Ishikawa (cell line): Measurements from ENCODE around the gene MTHFD1L.

Experiments
- CEBPB ChIP-seq: IDR thresholded peaks from 2 replicates; pipeline ENCODE4 v1.6.1; 2012
- CREB1 ChIP-seq: IDR thresholded peaks from 2 replicates; pipeline ENCODE4 v1.6.1; 2012; ENCODE audit warnings: low read depth
- EGR1 ChIP-seq: IDR thresholded peaks from 2 replicates; pipeline ENCODE4 v1.6.1; 2012
- EP300 ChIP-seq: IDR thresholded peaks from 2 replicates; pipeline ENCODE4 v1.6.1; 2012; ENCODE audit warnings: borderline replicate concordance
- FOXM1 ChIP-seq: IDR thresholded peaks from 2 replicates; pipeline ENCODE4 v1.6.1; 2012; ENCODE audit warnings: low read depth, borderline replicate concordance
- MAX ChIP-seq: IDR thresholded peaks from 2 replicates; pipeline ENCODE4 v1.6.1; 2012
- NFIC ChIP-seq: IDR thresholded peaks from 2 replicates; pipeline ENCODE4 v1.6.1; 2012
- RAD21 ChIP-seq: IDR thresholded peaks from 2 replicates; pipeline ENCODE4 v1.6.1; 2012; ENCODE audit warnings: low read depth
- REST ChIP-seq: IDR thresholded peaks from 2 replicates; pipeline ENCODE4 v1.6.1; 2012; ENCODE audit warnings: low read depth, mild to moderate bottlenecking
- TAF1 ChIP-seq: IDR thresholded peaks from 2 replicates; pipeline ENCODE4 v1.6.1; 2012; ENCODE audit warnings: low read depth, mild to moderate bottlenecking
- TCF12 ChIP-seq: IDR thresholded peaks from 2 replicates; pipeline ENCODE4 v1.6.1; 2012; ENCODE audit warnings: low read depth
- TEAD4 ChIP-seq: IDR thresholded peaks from 2 replicates; pipeline ENCODE4 v1.6.1; 2012
- USF1 ChIP-seq: IDR thresholded peaks from 2 replicates; pipeline ENCODE4 v1.6.1; 2012
- YY1 ChIP-seq: IDR thresholded peaks from 2 replicates; pipeline ENCODE4 v1.6.1; 2012; ENCODE audit warnings: low read depth
- ZBTB7A ChIP-seq: IDR thresholded peaks from 2 replicates; pipeline ENCODE4 v1.6.1; 2012; ENCODE audit warnings: low read depth

MTHFD1L gene

GRCh38 chr6:150928882-150929281 lies 63.4 kb downstream of the MTHFD1L start:
- no peak for TF ChIP-seq CEBPB
- no peak for TF ChIP-seq YY1
- TF ChIP-seq REST: no peak
- no peak for TF ChIP-seq EGR1
- TF ChIP-seq CREB1: no peak
- TF ChIP-seq MAX: no peak

GRCh38 chr6:150929416-150929815 lies 63.9 kb downstream of the MTHFD1L start:
- no peak for TF ChIP-seq MAX
- TF ChIP-seq TEAD4: no peak
- TF ChIP-seq CEBPB: no peak
- no peak for TF ChIP-seq CREB1
- no peak for TF ChIP-seq RAD21
- no peak for TF ChIP-seq EGR1
- no peak for TF ChIP-seq TAF1
- no peak for TF ChIP-seq REST
- no peak for TF ChIP-seq ZBTB7A

- TF ChIP-seq TCF12 (no peak), TAF1 (no peak), MAX (no peak), YY1 (no peak)
Observed at GRCh38 chr6:150930841-150931240, 65.3 kb downstream of the MTHFD1L start.

- TF ChIP-seq USF1 (no peak), TEAD4 (no peak), RAD21 (no peak)
Observed at GRCh38 chr6:150931405-150931804, 65.9 kb downstream of the MTHFD1L start.

GRCh38 chr6:150932996-150933395 lies 67.5 kb downstream of the MTHFD1L start:
- no peak for TF ChIP-seq RAD21
- TF ChIP-seq USF1: no peak
- no peak for TF ChIP-seq NFIC
- no peak for TF ChIP-seq EP300
- TF ChIP-seq REST: no peak
- no peak for TF ChIP-seq TAF1

GRCh38 chr6:150934380-150934779 lies 68.9 kb downstream of the MTHFD1L start:
- TF ChIP-seq FOXM1: no peak
